ENCODE measurements around the gene ELP5.

ELP5 gene, protein sequence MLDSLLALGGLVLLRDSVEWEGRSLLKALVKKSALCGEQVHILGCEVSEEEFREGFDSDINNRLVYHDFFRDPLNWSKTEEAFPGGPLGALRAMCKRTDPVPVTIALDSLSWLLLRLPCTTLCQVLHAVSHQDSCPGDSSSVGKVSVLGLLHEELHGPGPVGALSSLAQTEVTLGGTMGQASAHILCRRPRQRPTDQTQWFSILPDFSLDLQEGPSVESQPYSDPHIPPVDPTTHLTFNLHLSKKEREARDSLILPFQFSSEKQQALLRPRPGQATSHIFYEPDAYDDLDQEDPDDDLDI

DNA sequence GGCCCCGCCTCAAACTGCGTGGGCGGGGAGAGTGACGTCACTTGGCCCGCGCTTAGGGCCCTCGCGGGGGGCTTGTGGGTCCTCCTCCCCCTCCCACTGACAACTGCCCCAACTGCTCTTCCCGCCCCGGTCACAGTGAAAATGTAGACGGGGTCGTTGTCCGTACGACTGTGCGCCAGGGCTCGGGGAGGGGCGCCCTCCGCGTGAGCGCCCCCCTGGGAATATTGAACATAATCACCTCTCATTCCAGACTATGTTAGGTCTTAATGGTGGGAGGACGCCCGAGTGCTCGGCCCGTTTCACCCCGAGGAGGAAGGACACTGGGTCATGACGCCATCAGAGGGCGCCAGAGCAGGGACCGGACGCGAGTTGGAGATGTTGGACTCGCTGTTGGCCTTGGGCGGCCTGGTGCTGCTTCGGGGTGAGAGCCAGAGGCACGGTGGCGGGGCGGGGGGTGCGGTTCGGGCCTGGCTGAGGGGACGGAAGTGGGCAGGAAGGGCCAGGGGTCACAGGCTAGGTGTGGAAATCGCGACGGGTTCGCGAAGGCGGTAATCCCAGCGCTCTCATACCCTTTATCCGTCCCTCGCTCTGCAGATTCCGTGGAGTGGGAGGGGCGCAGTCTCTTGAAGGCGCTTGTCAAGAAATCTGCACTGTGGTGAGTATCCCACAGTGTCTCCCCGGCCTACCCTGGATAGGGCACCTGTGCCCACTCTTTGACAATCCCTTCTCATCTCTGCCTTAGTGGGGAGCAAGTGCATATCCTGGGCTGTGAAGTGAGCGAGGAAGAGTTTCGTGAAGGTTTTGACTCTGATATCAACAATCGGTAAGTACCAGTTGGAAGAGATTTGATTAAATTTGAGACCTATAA, at the start of gene ELP5:
TSS of gene ELP5 (plus strand) at position 40 of the 868 bp plus-strand sequence. CDS start at position 376, 336 bp downstream.
- peak; percentile 84 for DNase-seq

DNA sequence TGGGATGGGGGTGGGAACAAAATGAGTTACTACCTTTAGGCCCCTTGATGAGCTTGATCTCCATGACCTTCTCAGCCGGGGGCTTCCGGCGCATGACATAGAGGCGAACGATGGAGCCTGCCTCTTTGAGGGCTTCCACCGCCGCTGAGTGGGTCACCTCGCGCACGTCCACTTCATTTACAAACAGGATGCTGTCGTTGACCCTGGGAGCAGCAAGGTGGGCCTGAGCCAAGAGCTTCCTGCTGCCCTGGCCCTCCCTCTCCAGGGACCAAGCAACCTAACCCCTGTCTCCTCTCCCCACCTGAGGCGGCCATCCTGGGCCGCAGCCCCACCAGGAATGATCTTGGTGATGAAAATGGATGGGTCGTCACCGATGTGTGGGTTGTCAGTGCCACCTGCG, 48.6 kb upstream of the ELP5 start:
- no peak for DNase-seq

DNA sequence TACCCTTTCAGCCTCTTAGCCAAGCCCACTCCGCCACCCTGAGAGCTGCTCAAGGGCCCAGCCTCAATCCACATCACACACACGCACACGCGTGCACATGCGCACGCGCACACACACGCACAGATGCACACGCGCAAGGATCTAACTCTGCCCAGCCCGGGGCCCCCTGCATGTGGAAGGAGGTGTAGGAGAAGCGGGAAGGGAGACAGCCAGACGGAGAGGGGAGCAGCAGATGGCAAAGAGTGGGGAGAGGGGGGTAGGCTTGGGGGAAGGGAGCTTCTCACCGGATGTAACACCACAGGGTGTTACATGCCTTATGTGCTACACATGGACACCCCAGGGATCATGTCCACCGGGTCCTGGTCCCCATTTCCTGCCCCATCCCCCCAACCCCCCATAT, 47.7 kb upstream of the ELP5 start:
- no peak for DNase-seq

DNA sequence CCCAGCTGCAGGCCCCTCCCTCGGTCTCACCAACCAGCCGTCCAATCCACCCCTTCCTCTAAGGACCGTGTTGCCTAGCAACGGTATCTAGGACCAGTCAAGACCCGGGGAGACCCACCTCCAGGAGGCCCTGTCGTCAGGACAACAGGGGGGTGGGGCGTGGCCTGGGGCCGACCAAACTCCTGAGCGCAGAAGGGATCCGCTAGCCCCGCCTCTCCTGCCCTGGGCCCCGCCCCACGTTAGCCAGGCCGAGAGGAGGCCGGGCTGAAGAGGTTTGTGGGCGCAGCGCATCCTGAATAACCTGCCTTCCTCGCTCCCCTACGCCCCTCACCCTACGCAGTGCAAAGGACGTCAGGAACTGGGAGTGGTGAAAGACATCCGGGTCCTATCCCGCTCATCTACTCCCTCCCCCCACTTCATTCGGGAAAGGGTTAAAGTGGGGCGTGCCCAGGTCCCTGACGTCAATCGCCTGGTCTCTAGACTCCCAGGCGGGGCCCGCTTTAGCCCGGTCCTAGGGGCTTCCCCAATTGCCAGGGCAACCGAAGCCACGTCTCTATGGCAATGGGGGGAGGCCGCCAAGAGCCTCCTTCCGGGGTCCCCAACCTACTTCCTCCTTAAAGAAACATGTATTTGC, 47.1 kb upstream of the ELP5 start:
- peak; percentile 89 for DNase-seq

DNA sequence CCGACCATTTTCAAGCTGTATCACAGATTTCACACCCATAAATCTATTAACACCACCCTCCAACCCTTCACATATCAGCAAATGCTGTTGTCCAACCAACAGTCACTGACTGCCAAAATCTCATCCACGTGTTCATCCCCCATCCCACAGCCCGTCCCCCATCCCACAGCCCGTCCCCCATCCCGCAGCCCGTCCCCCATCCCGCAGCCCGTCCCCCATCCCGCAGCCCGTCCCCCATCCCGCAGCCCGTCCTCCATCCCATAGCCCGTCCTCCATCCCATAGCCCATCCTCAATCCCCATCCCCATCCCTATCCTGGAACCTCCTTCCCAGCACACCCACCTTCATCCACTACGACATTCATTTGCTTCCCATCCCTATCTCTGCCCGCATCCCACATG, 46.5 kb upstream of the ELP5 start:
- no peak for DNase-seq

DNA sequence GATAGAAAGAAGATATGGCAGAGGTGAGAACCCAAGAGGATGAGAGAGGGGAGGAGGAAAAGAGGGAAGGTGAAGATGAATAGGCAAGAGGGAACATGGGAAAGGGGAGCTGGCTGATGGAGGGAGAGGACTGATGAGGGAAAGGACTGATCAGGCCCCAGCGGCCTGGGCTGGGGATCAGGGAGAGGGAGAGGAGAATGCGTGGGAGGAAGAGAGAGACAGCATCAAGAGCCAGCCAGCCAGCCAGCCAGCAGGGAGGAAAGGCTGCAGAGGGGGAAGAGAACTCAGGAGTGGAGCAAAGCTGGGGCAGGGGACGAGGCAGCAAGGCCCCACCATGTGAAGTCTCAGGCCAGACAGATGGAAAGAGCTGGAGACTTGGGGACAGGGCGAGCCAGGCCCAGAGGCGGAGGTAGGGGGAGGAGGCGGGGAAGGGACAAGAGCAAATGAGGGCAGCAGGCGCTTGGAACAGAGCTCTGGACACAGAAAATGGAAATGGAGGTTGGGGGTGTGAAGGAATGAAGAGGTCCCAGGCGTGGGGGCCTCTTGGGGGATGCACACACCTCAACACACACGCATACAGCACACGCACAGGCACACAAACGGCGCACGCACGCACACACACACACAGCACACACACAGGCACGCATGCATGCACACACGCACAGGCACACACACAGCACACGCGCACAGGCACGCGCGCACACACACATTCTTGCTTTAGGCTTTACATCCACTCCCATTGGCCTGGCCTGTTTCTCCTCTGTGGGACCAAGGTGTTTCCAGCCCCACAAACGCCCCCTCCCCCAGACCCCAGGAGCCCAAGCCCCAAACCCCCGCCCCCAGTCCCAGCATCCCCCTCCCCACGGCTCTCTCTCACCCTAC, 44.7 kb upstream of the ELP5 start:
- no peak for DNase-seq

DNA sequence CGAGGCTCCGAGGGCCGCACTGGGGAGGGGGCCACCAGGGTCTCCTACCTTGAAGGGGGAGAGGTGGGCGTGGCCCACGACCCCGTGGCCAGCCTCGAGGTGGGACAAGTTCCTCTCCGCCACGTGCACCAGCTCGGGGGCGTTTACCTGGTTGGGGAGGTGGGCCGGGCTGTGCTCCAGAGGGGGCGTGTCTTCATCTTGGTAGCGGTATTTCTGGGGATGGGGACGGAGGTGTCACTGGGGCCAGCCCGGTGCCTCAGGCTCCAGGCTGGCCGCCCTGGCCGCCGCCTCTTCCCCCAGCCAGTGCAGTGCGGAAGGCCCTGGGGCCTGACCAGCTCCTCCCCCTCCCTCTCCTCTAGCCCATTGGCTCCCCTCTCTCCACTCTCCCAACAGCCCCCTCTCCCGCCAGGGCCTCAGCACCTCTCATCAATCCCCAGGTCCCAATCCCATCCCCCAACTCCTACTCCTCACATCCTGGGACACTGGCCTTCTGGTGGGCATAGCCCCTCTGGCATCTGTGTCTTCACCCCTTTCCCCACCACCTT, 43.9 kb upstream of the ELP5 start:
- no peak for DNase-seq

DNA sequence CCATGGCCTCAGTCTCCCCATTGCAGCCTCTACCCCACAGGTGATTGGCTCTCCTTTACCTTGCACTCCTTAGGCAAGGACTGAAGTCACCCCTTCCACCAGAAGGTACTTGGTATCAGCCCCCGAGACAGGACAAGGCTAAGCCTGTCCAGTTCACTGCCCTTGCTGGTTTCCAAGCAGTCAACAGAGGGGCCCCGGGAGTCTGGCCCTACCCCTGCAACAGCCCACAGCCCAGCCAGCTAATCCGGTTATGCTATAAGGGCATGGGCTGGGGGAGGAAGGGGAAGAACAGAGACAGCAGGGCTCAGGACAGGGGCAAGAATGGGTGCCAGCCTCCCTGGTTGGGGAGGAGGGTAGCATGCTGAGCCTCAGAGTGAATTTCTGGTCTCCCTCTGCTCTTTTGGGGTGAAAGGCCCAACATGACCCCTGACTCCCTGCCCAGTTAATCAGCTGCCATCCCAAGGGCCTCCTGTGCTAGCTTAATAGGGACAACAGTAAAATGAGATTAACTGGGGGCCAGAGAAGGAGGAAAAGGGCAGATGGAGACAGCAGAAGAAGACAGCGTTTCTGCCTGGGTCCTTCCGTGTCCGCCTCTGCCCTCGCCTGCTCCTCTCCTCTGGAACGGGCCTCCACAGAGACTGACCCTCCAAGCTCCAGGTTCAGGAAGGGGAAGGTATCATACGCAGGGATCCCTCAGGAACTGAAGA, 43.1 kb upstream of the ELP5 start:
- DNase-seq = no peak

DNA sequence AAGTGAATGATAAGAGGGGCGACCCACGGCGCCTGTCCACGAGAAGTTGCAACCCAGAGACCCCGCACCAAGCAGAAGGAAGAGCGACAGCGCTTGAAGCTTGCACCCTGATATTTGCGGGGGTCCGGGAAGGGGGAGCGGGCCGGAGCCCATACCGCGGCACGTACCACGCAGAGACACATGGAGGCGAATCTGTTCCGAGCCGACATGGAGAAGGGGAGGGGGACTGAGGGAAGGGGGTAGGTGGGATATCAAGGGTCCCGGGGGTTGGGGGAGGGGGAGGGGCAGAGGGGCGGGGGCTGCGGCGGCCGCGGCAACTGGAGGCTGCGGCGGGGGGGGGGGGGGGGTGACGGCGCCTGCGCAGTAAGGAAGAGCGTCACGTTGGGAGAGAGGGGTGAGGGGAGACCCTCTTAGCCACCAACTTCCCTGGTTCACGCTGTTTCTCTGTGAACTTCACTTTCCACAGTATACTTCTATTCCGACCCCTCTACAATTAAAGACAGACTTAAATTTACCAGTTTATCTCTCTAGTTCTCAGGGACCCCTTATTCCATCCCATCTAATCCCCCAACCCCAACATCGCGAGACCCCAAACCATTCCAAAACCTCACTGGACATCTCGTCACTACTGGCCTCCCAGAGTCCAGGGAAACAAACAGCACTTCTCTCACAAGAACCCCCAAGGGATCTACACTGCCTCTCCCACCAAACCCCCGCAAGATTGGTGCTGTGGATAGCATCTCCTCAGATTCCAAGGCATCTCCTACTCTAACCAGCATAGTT, 40.3 kb upstream of the ELP5 start:
- DNase-seq = no peak

DNA sequence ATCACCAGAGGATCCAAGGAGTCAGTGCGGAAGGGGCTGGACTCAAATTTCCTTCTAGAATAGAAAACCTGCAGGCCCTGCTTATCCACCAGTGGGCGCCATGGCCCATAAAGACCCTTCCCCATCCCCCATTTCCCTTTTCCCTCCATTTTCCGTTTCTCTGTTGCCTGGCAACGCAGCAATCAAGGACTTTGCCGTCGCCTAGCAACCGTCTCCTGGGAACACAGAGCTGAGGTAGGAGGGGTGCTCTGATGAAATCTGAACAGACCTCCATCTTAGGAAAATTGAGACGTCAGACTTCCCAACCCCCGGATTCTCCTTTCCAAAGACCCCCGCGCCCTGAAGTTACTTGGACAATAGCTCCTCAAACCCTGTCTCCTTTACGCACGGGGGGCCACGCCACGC, 38.1 kb upstream of the ELP5 start:
- DNase-seq = no peak

DNA sequence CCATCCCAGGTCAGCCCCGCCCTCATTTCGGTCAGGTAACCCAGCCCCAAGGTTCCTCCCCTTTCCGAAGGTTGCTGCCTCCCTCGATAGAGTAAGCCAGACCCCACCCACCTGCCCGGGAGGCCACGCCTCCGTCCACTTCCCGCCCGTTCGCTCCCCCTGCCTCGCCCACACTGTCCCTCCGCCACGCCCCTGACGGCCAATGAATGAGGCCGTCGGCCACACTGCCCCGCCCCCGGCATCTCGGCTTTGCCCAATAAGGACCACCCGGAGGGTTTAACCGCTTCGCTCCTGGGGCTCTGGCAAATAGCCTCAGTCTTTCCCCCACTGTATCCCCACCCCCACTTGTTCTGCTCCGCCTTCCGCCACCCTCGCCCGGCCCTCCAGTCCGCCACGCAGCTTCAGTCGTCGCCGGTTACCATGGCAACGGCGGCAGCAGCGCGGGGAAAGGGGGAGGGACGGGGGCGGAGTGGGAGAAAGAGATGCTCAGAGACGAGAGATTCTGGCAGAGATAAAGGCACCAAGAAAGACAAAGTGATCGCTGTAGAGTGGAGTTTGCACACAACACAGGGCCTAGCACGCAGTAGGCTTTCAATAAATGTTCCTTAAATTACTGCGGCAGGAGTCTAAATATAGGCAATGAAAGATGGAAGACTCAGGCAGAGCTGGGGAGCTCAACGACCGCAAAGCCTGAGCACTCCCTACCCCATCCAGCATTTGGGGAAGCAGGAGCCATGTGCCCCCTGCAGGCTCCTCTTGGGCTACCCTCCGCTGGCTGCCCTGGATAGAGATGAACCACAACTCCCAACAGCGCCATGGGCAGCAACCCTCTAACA, 37.5 kb upstream of the ELP5 start:
- DNase-seq = peak; percentile 100

DNA sequence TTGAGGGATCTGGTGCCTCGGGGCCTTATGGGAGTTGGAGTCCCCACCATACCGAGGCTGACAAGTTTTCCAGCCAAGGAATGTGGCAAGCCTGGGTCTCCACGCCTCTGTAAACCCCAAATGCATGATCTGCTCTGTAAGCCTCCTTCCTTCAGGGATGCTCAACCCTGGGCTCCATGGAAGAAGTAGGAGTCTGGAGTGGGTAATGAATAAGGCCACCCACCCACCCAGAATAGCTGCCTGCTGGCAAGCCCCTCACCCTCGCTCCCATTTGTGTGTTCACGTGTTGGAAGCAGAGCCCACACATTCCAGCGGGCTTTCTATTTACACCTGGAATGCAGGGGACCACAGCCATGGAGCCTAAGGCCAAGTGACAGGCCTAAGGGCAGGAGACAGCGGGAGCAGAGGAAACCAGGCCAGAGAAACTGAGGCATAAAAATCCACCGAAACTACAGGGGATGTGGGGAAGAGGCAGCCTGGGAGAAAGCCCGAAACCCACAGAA, 36.8 kb upstream of the ELP5 start:
- DNase-seq = no peak

DNA sequence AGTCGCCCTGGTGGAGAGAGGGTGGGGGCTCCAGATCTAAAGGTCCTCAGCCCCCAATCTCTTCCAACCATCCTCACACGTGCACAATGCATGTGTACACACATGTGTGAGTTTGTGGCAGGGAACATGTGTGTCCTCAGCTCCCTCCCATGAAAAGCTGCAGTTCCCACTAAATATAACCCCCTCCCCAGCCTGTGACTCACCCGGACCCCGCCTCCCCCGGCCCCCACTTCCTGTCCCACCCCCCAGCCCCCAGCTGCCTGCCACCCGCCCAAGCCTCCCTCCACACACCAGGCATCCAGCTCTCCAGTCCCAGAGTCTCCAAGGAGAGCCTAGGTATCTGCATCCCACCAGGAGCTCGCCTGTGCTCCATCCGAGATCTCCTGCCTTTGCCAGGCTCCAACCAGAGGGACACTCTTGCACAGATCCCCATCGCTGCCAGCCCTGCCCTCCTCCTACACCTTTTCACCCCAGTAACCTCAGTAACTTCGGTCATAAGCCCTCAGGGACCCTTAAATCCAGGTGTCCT, 36.3 kb upstream of the ELP5 start:
- DNase-seq = no peak

DNA sequence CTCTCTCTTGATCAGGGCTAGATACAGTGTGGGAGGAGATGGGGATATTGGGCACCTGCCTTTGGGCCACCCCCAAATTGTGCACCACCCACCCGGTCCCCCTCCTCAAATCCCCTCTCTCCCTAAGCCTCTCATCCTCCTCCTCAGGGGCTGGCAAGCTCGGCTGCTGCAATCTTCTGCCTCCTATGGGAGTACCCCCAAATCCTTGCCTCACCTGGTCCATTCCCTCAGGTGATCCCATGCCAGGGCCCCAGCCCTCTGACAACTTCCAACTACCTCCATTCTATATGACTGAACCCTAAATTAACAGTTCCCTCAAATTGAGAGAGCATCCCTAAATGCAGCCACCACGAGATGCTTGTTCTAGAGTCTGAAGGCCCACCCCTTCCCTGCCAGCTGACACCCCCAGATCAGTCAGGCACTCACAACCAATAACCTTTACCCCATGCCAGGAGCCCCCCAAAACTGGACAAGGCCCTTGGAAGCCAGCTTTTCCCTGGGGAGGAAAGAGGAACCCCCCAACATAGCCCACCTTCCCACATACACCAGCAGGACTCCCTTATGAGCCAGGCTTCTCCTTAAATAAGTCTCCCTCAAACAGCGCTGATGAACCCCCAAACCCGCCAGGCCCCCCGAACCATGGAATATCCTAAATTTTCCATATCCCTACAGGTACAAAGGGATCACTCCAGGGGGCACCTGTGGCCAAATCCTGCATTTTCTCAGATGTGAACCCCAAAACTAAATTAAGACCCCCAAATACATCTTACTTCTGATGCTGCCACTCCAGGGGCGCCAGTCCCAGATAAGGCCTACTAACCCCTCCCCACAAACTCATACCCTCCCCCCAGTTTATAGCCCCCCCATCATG, 35.5 kb upstream of the ELP5 start:
- no peak for DNase-seq

DNA sequence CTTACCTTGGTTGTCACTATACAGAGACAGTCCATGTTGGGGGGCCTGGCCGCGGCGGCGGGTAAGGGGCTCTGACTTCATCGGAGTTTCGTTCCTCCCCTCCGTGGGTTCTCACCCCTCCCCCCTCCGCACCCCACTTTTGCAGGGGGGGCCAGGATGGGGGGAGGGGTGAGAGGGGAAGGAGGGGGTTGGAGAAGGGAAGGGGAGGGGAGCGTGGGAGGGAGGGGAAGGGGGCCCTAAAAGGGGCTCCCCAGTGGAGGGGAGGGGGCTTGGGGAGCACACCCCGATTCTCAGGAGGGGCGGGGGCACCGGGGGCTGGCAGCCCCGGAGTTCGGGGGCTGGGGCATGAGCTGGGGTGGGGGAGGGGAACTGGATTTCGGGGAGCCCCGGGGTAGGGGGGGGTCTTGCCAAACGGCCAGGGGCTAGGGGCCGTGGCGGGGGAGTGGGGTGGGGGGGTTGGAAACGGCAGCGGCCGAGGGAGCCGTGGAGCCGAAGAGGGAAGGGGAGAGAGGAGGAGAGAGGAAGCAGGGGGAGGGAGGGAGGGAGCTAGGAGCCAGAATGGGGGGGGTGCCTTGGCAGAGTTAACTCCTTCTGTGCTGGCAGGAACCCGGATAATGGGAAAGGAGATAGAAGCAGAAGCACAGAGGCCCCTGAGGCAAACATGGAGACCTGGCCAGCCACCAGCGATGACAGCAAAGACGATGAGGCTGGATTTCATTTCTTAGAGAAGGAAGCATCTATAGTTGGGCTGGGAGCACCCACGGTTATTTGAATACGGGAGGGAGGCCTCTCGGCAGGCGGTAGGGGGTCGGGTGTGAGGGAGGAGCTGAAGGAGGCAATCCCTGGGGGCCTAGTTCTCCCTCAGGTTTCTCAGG, 34.7 kb upstream of the ELP5 start:
- DNase-seq = peak; percentile 40

DNA sequence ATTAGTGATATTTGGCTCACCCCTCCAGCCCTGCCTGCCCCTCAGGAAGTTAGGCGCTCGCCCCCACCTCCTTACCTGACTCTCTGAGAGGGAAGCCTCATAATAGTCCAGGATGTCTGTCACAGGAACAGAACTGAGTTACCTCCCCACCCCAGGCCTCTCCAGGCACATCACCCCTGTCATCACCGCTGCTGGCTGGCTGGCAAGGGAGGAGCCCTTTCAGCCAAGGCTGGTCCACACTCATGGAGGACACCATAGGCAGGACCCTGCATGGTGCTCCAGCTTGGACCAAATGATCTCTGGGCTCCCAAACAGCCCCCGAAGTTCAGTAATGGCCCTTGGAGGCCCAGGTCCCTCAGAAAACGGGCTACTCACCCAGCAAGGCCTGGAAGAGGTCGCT, 33.8 kb upstream of the ELP5 start:
- DNase-seq = no peak

DNA sequence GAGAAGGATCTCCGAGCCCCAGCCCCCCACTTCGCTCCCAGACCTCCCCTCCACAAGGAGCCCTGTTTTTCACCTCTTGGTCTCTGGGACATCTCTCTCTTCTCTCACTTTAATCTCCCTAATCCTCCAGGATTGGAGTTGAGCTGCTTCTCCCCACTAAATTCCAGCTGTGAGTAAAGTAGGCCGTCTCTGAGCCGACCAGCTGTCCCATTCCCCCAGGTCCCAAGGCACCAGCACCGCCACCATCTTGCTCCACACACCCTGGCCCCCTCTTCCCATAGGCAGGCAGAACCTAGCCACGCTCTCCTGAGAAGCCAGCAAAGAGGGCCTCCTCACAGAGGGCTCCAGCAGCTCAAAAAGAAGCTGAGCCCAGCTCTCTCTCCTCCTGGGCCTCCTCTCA, 33.3 kb upstream of the ELP5 start:
- DNase-seq = no peak

Data from activated naive CD4-positive, alpha-beta T cell treated with anti-CD3 and anti-CD28 coated beads, Interleukin-2, amount 50 U/mL, for 16 hours (primary cell).